GM13977 (cell line): Measurements from ENCODE around the gene ZFP1.
"Not testable (repeated sequence)": the region's sequence is repeated elsewhere in the genome, so short reads cannot be mapped to it uniquely, and the experiment has no call there.

ENCODE experiments used
- DNase-seq: peaks from one replicate; pipeline ENCODE4 v3.0.0; 2012; ENCODE audit warnings: low spot score
- CTCF ChIP-seq: IDR thresholded peaks from 2 replicates; pipeline ENCODE4 v1.5.1; 2012; ENCODE audit warnings: mild to moderate bottlenecking, control low read depth; ENCODE audit not compliant: insufficient read depth; ENCODE audit errors: extremely low read depth, missing control alignments
- in situ Hi-C: fragments of 300-500 bp; cut with MboI; formaldehyde crosslinking; loops from one replicate; pipeline ENCODE4 v1.12.0; 2022; ENCODE audit warnings: low sequenced_read_pairs, low pct_unique_long_range_greater_than_20kb, mixed read lengths, inconsistent platforms; ENCODE audit not compliant: unreplicated experiment

The ZFP1 gene

GRCh38 chr16:75118943-75119539 is 29.3 kb upstream of the ZFP1 start:
- in situ Hi-C loops: no loop called here
- no peak for DNase-seq

GRCh38 chr16:75120253-75120652 is 28.1 kb upstream of the ZFP1 start:
- TF ChIP-seq CTCF: no peak
- DNase-seq: no peak
- in situ Hi-C loops: no loop called here

More at GRCh38 chr16:75118943-75119539, 29.3 kb upstream of the ZFP1 start:
- TF ChIP-seq CTCF: no peak

DNA sequence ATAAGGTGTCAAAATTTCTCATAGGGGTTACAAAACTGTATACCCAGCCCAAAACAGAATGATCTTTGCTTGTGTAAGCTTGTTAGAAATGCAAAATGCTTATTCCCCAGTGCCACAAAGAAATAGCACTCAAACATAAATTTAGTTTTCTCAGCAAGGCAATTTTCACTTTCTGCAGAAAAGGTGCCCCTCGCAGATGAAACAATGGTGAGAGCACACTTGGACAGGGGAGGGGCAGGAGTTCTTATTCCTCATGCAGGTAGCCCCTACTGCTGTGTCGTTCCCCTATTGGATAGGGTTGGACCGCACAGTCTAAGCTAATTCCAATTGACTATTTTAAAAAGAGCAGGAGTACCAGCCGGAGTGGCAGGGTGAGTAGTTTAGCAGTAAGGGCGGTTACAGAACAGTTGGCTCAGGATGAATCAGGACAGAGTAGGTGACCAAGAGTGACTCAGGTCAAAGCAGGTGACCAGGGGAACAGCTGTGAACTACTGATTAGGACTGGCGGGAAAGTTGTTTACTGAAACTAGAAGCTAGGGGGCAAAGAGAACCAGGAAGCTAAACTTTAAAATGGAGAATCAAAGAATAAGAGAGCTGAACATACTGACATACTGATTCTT is 26.3 kb upstream of the ZFP1 start:
- DNase-seq: no peak
- no peak for TF ChIP-seq CTCF
- in situ Hi-C loops: no loop called here

GRCh38 chr16:75122609-75123008 is 25.7 kb upstream of the ZFP1 start:
- in situ Hi-C loops: no loop called here
- no peak for TF ChIP-seq CTCF
- no peak for DNase-seq

DNA sequence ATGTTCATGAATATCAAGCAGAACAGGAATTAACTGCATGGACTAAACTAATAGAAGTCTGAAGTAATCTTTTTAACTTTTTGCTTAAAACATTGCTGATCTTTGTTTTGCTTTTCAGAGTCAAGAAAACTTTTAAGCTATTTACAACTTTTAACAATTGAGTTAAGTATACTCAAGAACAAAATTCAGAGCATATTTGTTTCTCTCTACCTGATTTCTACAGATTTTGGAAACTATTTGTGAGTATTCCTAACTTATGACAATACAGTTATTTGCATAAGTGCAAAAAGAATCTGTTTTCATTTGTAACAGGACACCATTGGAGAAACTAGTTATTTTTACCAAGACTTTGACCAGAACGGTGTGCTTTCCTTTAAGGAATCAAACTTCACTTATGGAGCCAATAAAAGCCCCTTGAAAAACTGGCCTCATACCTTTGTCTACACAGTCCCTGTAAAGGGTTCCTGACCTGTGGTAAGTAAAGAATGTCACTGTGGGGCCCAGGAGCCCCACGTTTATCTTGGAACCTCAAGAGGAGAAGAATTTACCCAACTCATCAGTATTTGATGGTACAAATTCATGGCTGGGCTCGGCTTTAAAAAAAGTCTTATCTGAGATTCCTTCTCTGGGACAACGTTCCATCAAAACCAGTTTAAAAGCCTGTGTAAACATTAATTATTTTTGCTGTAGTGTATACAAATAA is 20.5 kb upstream of the ZFP1 start:
- TF ChIP-seq CTCF: no peak
- DNase-seq: no peak
- in situ Hi-C loops: no loop called here

GRCh38 chr16:75129421-75130149 is 18.7 kb upstream of the ZFP1 start:
- DNase-seq, in situ Hi-C loops: not testable (repeated sequence)
